Trophoblast cell (in vitro differentiated cells and primary cell): Measurements from ENCODE around the gene NAGPA.

Experiments used
- DNase-seq, 2 donors: peaks; one replicate each; pipeline ENCODE4 v3.0.0-alpha.2; 2016
- H2AFZ ChIP-seq: 2 replicates; pipeline ENCODE4 v1.6.1; 2013; ENCODE audit warnings: low read length, moderate library complexity, mild to moderate bottlenecking; ENCODE audit not compliant: insufficient read depth, poor library complexity
- H2AK5ac ChIP-seq: 2 replicates; pipeline ENCODE4 v1.6.1; 2013; ENCODE audit warnings: mild to moderate bottlenecking, low read length
- H2BK120ac ChIP-seq: 2 replicates; pipeline ENCODE4 v1.6.1; 2013; ENCODE audit warnings: low read length, mild to moderate bottlenecking, moderate library complexity; ENCODE audit not compliant: insufficient read depth, poor library complexity
- H2BK12ac ChIP-seq: 2 replicates; pipeline ENCODE4 v1.6.1; 2013; ENCODE audit warnings: mild to moderate bottlenecking, low read length, moderate library complexity
- H2BK5ac ChIP-seq: 2 replicates; pipeline ENCODE4 v1.6.1; 2013; ENCODE audit warnings: low read length, low read depth, moderate library complexity, mild to moderate bottlenecking; ENCODE audit not compliant: poor library complexity
- H3K14ac ChIP-seq: 2 replicates; pipeline ENCODE4 v1.6.1; 2013; ENCODE audit warnings: mild to moderate bottlenecking, low read length
- H3K18ac ChIP-seq: 2 replicates; pipeline ENCODE4 v1.6.1; 2013; ENCODE audit warnings: mild to moderate bottlenecking, low read length
- H3K23ac ChIP-seq: 2 replicates; pipeline ENCODE4 v1.6.1; 2013; ENCODE audit warnings: low read length
- H3K27ac ChIP-seq: 2 replicates; pipeline ENCODE4 v1.5.1; 2013; ENCODE audit warnings: low read depth, mild to moderate bottlenecking, inconsistent platforms, low read length, moderate library complexity
- H3K27me3 ChIP-seq: 2 replicates; pipeline ENCODE4 v1.6.1; 2013; ENCODE audit warnings: inconsistent platforms, mild to moderate bottlenecking, low read length, moderate library complexity; ENCODE audit not compliant: insufficient read depth
- H3K36me3 ChIP-seq, 2 experiments: 1 replicate in 1 of 2; 2 replicates in 1 of 2; pipeline ENCODE4 v1.6.1; 2013; ENCODE audit warnings: low read length in 2 of 2, mild to moderate bottlenecking in 2 of 2, moderate library complexity in 1 of 2; ENCODE audit not compliant: insufficient read depth in 2 of 2, control insufficient read depth in 1 of 2
- H3K4ac ChIP-seq: 2 replicates; pipeline ENCODE4 v1.6.1; 2013; ENCODE audit warnings: low read depth, mild to moderate bottlenecking, low read length, moderate library complexity
- H3K4me1 ChIP-seq, 2 experiments: 1 replicate in 1 of 2; 2 replicates in 1 of 2; pipeline ENCODE4 v1.6.1; 2013; ENCODE audit warnings: low read length in 2 of 2, mild to moderate bottlenecking in 2 of 2, moderate library complexity in 1 of 2; ENCODE audit not compliant: insufficient read depth in 2 of 2, control insufficient read depth in 1 of 2
- H3K4me2 ChIP-seq: 2 replicates; pipeline ENCODE4 v1.6.1; 2013; ENCODE audit warnings: inconsistent platforms, mild to moderate bottlenecking, low read length, moderate library complexity
- H3K4me3 ChIP-seq: 2 replicates; pipeline ENCODE4 v1.5.1; 2013; ENCODE audit warnings: mild to moderate bottlenecking, low read depth, low read length, inconsistent platforms
- H3K79me1 ChIP-seq: one replicate; pipeline ENCODE4 v1.6.1; 2013; ENCODE audit warnings: low read length
- H3K79me2 ChIP-seq: 2 replicates; pipeline ENCODE4 v1.6.1; 2013; ENCODE audit warnings: low read length, mild to moderate bottlenecking; ENCODE audit not compliant: control insufficient read depth, insufficient read depth, poor library complexity
- H3K9ac ChIP-seq: 2 replicates; pipeline ENCODE4 v1.6.1; 2013; ENCODE audit warnings: mild to moderate bottlenecking, low read length
- H3K9me3 ChIP-seq: 2 replicates; pipeline ENCODE4 v1.6.1; 2013; ENCODE audit warnings: low read depth, mild to moderate bottlenecking, control low read depth, inconsistent platforms, low read length; ENCODE audit not compliant: insufficient read depth
- H4K12ac ChIP-seq: 2 replicates; pipeline ENCODE4 v1.6.1; 2013; ENCODE audit warnings: low read depth, mild to moderate bottlenecking, low read length, moderate library complexity
- H4K8ac ChIP-seq: 2 replicates; pipeline ENCODE4 v1.6.1; 2013; ENCODE audit warnings: low read depth, mild to moderate bottlenecking, low read length, moderate library complexity
- H4K91ac ChIP-seq: one replicate; pipeline ENCODE4 v1.6.1; 2013; ENCODE audit warnings: low read depth, mild to moderate bottlenecking, low read length, moderate library complexity
- WGBS: extraction: QIAGEN DNeasy Blood & Tissue Kit; methylation state at CpG from one replicate; pipeline ENCODE4 v1.1.7; 2013; ENCODE audit warnings: missing lambda C conversion rate; ENCODE audit not compliant: insufficient read length, insufficient coverage; ENCODE audit errors: extremely low coverage; 5-methylcytosine and 5-hydroxymethylcytosine counted together

Gene NAGPA

DNA sequence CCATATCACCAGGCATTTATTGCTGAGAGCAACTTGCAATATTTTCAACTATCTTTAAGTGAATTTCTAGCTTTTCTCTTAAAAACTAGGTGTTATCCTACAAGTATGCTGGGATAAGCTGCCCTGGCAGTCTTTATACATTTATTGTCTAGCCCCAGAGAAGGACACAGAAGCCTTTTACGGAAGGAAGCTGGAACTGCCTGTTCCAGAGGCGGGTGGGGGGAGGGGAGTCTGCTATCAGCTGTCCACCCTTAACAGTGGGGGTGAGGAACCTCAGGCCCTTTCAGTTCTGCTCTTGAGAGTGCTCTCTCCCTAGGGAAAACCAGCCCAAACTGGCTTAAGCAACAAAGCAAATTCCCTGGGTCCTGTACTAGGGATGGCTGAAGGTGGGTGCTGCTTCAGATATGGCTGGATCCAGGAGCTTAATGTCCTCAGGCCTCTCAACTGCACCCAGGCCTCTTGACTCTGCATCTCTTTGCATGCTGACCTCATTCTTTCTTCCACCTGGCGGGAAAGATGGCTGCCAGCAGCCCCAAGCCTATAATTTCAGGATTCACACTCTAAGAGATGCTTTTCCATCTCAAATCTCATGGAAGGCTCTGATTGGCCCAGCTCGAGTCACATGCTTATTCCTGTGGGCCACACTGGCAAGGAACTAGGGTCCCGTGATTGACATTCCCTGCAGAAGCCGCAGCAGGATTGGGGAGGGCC lies 16.6 kb downstream of the NAGPA start:
- no peak overlapping the region for H3K27ac ChIP-seq
- H3K79me1 ChIP-seq, result no peaks in the 10 kb centered on the region
- no CpG with 5 or more reads among the region's 6 CpGs for WGBS
- no peak overlapping the region for H2BK12ac ChIP-seq
- no peak overlapping the region for H2AK5ac ChIP-seq
- H3K18ac ChIP-seq, result no peak overlapping the region
- no peaks in the 10 kb centered on the region for H3K9me3 ChIP-seq
- no peaks in the 10 kb centered on the region for H3K4me1 ChIP-seq
- no peaks in the 10 kb centered on the region for H3K36me3 ChIP-seq
- no peak overlapping the region for H4K8ac ChIP-seq
- no peak overlapping the region for H3K4me2 ChIP-seq
- H4K12ac ChIP-seq, result no peak overlapping the region
- H3K9ac ChIP-seq, result no peak overlapping the region
- no peak overlapping the region for H3K23ac ChIP-seq
- H2BK120ac ChIP-seq, result no peak overlapping the region
- no peak overlapping the region for H3K4ac ChIP-seq
- DNase-seq, result no peak
- no peak overlapping the region for H2BK5ac ChIP-seq
- H4K91ac ChIP-seq, result no peak overlapping the region
- H3K27me3 ChIP-seq, result no peaks in the 10 kb centered on the region
- H3K79me2 ChIP-seq, result no peaks in the 10 kb centered on the region
- no peak overlapping the region for H3K14ac ChIP-seq
- no peak overlapping the region for H2AFZ ChIP-seq
- no peak overlapping the region for H3K4me3 ChIP-seq

DNA sequence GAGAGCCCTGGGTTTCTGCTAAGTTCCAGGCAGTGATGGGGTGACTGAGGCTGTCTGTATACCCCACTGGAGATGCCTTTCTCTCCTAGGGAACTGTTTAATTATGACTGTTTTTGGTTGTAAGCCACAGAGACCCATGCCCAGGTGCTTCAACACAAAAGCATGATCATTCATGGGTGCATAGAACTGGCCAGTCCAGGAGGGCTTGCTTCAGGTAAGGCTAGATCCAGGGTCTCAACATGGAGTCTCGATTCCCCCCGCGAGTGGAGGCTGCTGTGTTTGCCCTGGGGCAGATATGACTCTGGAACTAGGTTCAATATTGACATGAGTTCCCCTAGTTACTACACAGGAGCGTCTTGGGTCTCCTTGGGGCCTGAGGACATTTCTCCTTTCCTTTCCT lies 17.8 kb downstream of the NAGPA start:
- no peaks in the 10 kb centered on the region for H3K9me3 ChIP-seq
- WGBS, result no CpG with 5 or more reads among the region's 4 CpGs
- H3K9ac ChIP-seq, result no peak overlapping the region
- no peak overlapping the region for H3K18ac ChIP-seq
- no peaks in the 10 kb centered on the region for H3K36me3 ChIP-seq
- H4K8ac ChIP-seq, result no peak overlapping the region
- H3K23ac ChIP-seq, result no peak overlapping the region
- H3K79me2 ChIP-seq, result no peaks in the 10 kb centered on the region
- H2AK5ac ChIP-seq, result no peak overlapping the region
- H3K4me2 ChIP-seq, result no peak overlapping the region
- H3K27ac ChIP-seq, result no peak overlapping the region
- no peaks in the 10 kb centered on the region for H3K4me1 ChIP-seq
- H4K91ac ChIP-seq, result no peak overlapping the region
- no peak overlapping the region for H3K4me3 ChIP-seq
- DNase-seq, result no peak
- H3K27me3 ChIP-seq, result no peaks in the 10 kb centered on the region
- H3K4ac ChIP-seq, result no peak overlapping the region
- H3K79me1 ChIP-seq, result no peaks in the 10 kb centered on the region
- H2AFZ ChIP-seq, result no peak overlapping the region
- no peak overlapping the region for H4K12ac ChIP-seq
- no peak overlapping the region for H3K14ac ChIP-seq
- no peak overlapping the region for H2BK12ac ChIP-seq
- no peak overlapping the region for H2BK5ac ChIP-seq
- no peak overlapping the region for H2BK120ac ChIP-seq

DNA sequence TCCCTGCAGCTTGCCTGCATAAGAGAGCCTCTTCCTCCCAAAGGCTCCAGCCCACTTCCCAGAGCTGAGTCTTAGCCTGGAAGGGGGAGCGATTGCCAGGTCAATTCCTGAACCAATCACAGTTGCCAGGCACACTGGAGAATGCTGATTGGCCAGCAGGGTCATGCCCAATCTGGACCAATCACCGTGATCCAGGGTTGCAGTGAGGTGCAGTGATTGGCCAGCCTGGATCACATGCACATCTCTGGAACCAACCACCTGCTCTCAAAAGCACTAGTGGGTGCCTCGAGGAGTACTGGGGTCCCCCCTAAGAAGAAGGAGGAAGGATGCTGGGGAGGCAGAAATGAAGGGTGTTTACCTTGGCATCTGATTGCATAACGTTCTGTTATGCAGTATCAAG lies 18.4 kb downstream of the NAGPA start:
- no peaks in the 10 kb centered on the region for H3K9me3 ChIP-seq
- WGBS, result no CpG with 5 or more reads among the region's 4 CpGs

GRCh38 chr16:5012887-5013286 lies 20.8 kb downstream of the NAGPA start:
- H3K79me2 ChIP-seq, result no peaks in the 10 kb centered on the region
- H3K9ac ChIP-seq, result no peak overlapping the region
- no peaks in the 10 kb centered on the region for H3K4me1 ChIP-seq
- H3K4me2 ChIP-seq, result no peak overlapping the region
- no peak overlapping the region for H3K4ac ChIP-seq
- H3K36me3 ChIP-seq, result no peaks in the 10 kb centered on the region
- no peak overlapping the region for H3K23ac ChIP-seq
- H3K18ac ChIP-seq, result no peak overlapping the region
- H3K79me1 ChIP-seq, result no peaks in the 10 kb centered on the region
- no peak overlapping the region for H2BK12ac ChIP-seq
- no peak overlapping the region for H3K14ac ChIP-seq
- WGBS, result no CpG with 5 or more reads among the region's 6 CpGs
- no peak overlapping the region for H4K91ac ChIP-seq
- H3K27ac ChIP-seq, result no peak overlapping the region
- DNase-seq, result no peak
- no peaks in the 10 kb centered on the region for H3K9me3 ChIP-seq
- no peak overlapping the region for H4K8ac ChIP-seq
- no peaks in the 10 kb centered on the region for H3K27me3 ChIP-seq
- H4K12ac ChIP-seq, result no peak overlapping the region
- no peak overlapping the region for H2BK5ac ChIP-seq
- no peak overlapping the region for H2AFZ ChIP-seq
- no peak overlapping the region for H2AK5ac ChIP-seq
- no peak overlapping the region for H2BK120ac ChIP-seq
- no peak overlapping the region for H3K4me3 ChIP-seq

More for the DNA sequence above, 18.4 kb downstream of the NAGPA start:
- Histone ChIP-seq H3K79me1 (no peaks in the 10 kb centered on the region), H3K27ac (no peak overlapping the region), H4K12ac (no peak overlapping the region), H2BK5ac (no peak overlapping the region), H2BK12ac (no peak overlapping the region), H2AFZ (no peak overlapping the region), H4K8ac (no peak overlapping the region), H2BK120ac (no peak overlapping the region), H3K79me2 (no peaks in the 10 kb centered on the region), H3K23ac (no peak overlapping the region), H2AK5ac (no peak overlapping the region), H3K4me1 (no peaks in the 10 kb centered on the region), H3K36me3 (no peaks in the 10 kb centered on the region), H3K27me3 (no peaks in the 10 kb centered on the region), H3K9ac (no peak overlapping the region), H3K4me2 (no peak overlapping the region), H3K14ac (no peak overlapping the region), H3K18ac (no peak overlapping the region), H3K4me3 (no peak overlapping the region), H4K91ac (no peak overlapping the region), H3K4ac (no peak overlapping the region)
- no peak for DNase-seq
